Panc1 (cell line): ENCODE results near the gene HSP90B1.

ENCODE experiments used
- CTCF ChIP-seq: fragments of 450-650 bp; IDR thresholded peaks from 2 replicates; pipeline ENCODE4 v1.5.1; 2017; ENCODE audit warnings: mild to moderate bottlenecking
- POLR2AphosphoS5 ChIP-seq: IDR thresholded peaks from 2 replicates; pipeline ENCODE4 v1.6.1; 2012; ENCODE audit warnings: mild to moderate bottlenecking, low read depth, low read length, moderate library complexity
- REST ChIP-seq, 2 experiments: IDR thresholded peaks; 2 replicates each; pipeline ENCODE4 v1.6.1; 2011 to 2012; ENCODE audit warnings: low read depth in 2 of 2, control low read depth in 1 of 2, low read length in 1 of 2, mild to moderate bottlenecking in 1 of 2, moderate library complexity in 1 of 2; ENCODE audit not compliant: insufficient read depth in 1 of 2
- SIN3A ChIP-seq: IDR thresholded peaks from 2 replicates; pipeline ENCODE4 v1.6.1; 2012; ENCODE audit warnings: low read depth, mild to moderate bottlenecking, low read length, moderate library complexity, borderline replicate concordance; ENCODE audit not compliant: insufficient read depth

DNA sequence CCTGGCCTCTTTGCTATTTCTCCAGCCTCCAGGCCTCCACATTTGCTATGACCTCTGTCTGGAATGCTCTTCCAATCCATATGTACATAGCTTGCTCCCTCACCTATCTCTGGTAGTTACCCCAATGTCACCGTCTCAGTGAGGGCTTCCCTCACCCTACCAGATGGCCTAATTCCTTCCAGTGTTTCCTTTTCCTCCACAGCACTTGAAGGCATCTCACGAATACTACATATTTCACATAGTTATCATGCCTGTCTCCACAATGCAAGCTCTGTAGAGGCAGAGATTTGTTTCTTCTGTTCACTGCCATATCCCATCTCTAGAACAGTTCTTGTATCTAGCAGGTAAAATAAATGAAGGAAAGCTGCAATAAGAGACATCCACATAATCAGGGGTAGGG, 21.3 kb upstream of the HSP90B1 start:
- no peak for TF ChIP-seq CTCF
- TF ChIP-seq SIN3A: no peak
- no peak for TF ChIP-seq POLR2AphosphoS5
- TF ChIP-seq REST (IDR thresholded peaks at IDR 0.05; ENCODE audit: insufficient read depth in 1 of 2, low read depth in 2 of 2, low read length in 1 of 2): no peak
